C4-2B (cell line): ENCODE data around the gene OR4L1.

Source experiments
- H3K27ac ChIP-seq: fragments of 450-650 bp; 2 replicates; pipeline ENCODE4 v1.5.1; 2017
- ZFX ChIP-seq: fragments of 450-650 bp; IDR thresholded peaks from 2 replicates; pipeline ENCODE4 v1.6.1; 2017
- TF ChIP-seq, protein P1 (sequence below): fragments of 450-650 bp; conservative IDR thresholded peaks from 2 replicates; pipeline ENCODE4 v1.5.1; 2017; ENCODE audit warnings: mild to moderate bottlenecking

The OR4L1 gene

GRCh38 chr14:20059745-20060144 lies at the start of gene OR4L1:
TSS of gene OR4L1 (plus strand) at chr14:20060045. CDS start at chr14:20060045, 0 bp downstream.
- TF ChIP-seq, protein P1, sequence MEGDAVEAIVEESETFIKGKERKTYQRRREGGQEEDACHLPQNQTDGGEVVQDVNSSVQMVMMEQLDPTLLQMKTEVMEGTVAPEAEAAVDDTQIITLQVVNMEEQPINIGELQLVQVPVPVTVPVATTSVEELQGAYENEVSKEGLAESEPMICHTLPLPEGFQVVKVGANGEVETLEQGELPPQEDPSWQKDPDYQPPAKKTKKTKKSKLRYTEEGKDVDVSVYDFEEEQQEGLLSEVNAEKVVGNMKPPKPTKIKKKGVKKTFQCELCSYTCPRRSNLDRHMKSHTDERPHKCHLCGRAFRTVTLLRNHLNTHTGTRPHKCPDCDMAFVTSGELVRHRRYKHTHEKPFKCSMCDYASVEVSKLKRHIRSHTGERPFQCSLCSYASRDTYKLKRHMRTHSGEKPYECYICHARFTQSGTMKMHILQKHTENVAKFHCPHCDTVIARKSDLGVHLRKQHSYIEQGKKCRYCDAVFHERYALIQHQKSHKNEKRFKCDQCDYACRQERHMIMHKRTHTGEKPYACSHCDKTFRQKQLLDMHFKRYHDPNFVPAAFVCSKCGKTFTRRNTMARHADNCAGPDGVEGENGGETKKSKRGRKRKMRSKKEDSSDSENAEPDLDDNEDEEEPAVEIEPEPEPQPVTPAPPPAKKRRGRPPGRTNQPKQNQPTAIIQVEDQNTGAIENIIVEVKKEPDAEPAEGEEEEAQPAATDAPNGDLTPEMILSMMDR = no peak
- TF ChIP-seq ZFX = no peak
- H3K27ac ChIP-seq = no peak within 1 kb of the TSS

DNA sequence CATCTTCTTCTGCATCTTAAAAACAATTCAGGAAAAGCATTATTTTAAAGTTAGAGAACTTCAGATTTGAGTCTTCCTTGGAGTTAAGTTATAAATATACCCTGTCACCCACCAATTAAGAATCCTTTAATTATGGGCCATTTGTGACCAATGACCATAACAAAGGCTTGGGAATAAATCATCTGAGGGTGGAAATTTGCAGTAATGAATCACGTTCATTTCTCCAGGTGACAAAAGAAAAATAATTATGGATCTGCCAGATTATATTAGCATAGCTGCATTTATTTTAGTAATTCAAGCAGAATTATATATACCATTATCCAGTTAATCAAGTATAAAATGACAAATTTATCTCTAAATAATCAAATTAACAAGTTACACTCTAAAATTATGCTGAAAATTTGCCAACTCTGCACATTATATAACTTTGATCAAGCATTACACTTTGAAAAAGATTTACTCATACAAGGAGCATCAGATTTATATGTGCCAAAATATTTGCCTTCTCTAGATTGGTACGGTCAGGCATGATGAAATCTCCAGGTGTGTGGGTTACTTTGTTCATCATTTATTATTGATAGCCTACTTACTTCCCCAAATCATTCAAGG lies 40.5 kb upstream of the OR4L1 start, which contains the start of gene OR4K14:
Gene OR4K14 (minus strand): TSS at position 51 of the 609 bp plus-strand sequence. CDS start 4,114 bp downstream, outside the sequence.
- TF ChIP-seq ZFX = no peak
- TF ChIP-seq, protein P1 = no peak
- H3K27ac ChIP-seq = no peak within 1 kb of the TSS

GRCh38 chr14:20031058-20031457 lies 28.8 kb upstream of the OR4L1 start:
- TF ChIP-seq, protein P1 = no peak
- TF ChIP-seq ZFX = no peak
- H3K27ac ChIP-seq = no peak overlapping the region

GRCh38 chr14:20035449-20035848 lies 24.4 kb upstream of the OR4L1 start:
- no peak overlapping the region for H3K27ac ChIP-seq
- no peak for TF ChIP-seq ZFX
- TF ChIP-seq, protein P1 = no peak

GRCh38 chr14:20035938-20036337 lies 23.9 kb upstream of the OR4L1 start, which contains the start of gene OR4K13:
TSS of gene OR4K13 (minus strand) at chr14:20036038. CDS start at chr14:20034758, 1,280 bp downstream.
- H3K27ac ChIP-seq = no peak within 1 kb of the TSS
- TF ChIP-seq ZFX = no peak
- TF ChIP-seq, protein P1 = no peak

DNA sequence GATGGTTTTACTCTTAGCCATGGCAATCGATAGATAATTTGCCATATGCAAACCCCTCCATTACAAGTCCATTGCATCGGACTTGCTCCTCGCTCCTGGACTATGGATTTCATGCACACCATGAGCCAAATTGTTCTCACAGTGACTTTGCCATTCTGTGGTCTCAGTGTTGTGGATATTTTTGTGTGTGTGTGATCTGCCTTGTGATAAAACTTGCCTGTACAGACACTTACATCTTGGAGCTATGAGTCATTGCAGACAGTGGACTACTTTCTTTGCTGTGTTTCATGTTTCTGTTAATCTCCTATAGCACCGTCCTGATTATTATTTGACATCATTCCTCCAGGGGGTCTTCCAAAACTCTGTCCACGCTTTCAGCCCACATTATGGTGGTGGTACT lies 15.6 kb upstream of the OR4L1 start:
- H3K27ac ChIP-seq = no peak overlapping the region

GRCh38 chr14:20048202-20048601 lies 11.6 kb upstream of the OR4L1 start:
- no peak for TF ChIP-seq ZFX
- TF ChIP-seq, protein P1 = no peak
- H3K27ac ChIP-seq = no peak overlapping the region

More for the DNA sequence above, 15.6 kb upstream of the OR4L1 start:
- no peak for TF ChIP-seq ZFX
- TF ChIP-seq, protein P1 = no peak
